Measurements from ENCODE around the gene GRK5. TPM values are rescaled to one million over a fixed set of nuclear protein-coding genes. Genes with fewer than 3 reads are reported as not detected.
A peak's percentile ranks its signal among the peaks of the same experiment; 100 is the strongest.

Gene GRK5
- total and polyA plus RNA-seq, 12 donors: 9.3 to 96.4 (median 21.5) TPM

DNA sequence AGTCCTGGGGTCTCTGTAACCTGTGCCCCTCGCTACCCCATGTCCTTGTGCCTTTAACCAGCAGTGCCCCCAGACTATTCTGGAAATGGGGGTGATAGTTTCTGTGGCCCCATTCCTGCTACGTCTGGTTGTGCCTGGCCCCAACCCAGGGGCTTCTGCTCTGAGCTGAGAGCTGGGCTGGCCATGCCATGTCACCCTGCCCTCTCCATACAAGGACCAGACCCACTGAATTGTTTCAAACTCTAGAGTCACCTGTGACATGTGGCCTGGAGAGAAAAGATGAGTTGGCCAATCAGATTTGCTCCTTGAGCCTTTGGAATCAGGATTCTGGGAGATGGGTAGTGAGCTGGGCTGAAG, 108.6 kb downstream of the GRK5 start:
- peak overlapping the region; percentile 29 to 95 (median 76) for H3K27ac ChIP-seq
- intact Hi-C loops (cut with DNase I): no loop called here

DNA sequence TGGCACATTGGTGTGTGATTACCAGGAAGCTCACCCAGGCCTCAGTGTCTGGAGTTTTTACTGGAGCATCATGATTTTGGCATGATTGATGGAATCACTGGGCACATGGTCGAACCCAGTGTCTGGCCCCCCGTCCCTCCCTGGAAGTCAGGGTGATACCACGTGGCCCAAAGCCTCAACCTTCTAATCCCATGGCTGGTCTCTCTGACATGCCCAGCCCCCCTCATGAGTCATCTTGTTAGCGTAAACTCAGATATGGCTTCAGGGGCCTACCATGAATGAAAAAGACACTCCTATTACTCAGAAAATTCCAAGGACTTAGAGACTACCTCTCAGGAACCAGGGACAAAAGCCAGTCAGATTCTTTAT, 109.3 kb downstream of the GRK5 start:
- Histone ChIP-seq H3K36me3 (replicated peaks in 1 of 2) (no peaks in the 10 kb centered on the region), H3K27ac (peak overlapping the region in 3 of 5 donors; percentile 76 to 95 (median 92)), H3K9me3 (replicated peaks in 1 of 3) (no peaks in the 10 kb centered on the region), H3K4me1 (replicated peaks in 1 of 2) (peaks cover 17 to 32% of the 10 kb centered on the region in 2 donors), H3K4me3 (no peak overlapping the region), H3K27me3 (no peaks in the 10 kb centered on the region)
- 43 to 64% (median 49%) methylated on average over 3 to 4 of the region's 4 CpGs for WGBS, 4 donors
- intact Hi-C loops (cut with DNase I): no loop called here
- DNase-seq: peak; percentile 49 to 84 (median 66)
- TF ChIP-seq, protein P1, sequence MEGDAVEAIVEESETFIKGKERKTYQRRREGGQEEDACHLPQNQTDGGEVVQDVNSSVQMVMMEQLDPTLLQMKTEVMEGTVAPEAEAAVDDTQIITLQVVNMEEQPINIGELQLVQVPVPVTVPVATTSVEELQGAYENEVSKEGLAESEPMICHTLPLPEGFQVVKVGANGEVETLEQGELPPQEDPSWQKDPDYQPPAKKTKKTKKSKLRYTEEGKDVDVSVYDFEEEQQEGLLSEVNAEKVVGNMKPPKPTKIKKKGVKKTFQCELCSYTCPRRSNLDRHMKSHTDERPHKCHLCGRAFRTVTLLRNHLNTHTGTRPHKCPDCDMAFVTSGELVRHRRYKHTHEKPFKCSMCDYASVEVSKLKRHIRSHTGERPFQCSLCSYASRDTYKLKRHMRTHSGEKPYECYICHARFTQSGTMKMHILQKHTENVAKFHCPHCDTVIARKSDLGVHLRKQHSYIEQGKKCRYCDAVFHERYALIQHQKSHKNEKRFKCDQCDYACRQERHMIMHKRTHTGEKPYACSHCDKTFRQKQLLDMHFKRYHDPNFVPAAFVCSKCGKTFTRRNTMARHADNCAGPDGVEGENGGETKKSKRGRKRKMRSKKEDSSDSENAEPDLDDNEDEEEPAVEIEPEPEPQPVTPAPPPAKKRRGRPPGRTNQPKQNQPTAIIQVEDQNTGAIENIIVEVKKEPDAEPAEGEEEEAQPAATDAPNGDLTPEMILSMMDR (IDR thresholded peaks at IDR 0.05): no peak
- TF ChIP-seq POLR2A (IDR thresholded peaks at IDR 0.05): no peak

More for the DNA sequence above, 108.6 kb downstream of the GRK5 start:
- no peak for TF ChIP-seq POLR2A (IDR thresholded peaks at IDR 0.05)
- TF ChIP-seq, protein P1 (IDR thresholded peaks at IDR 0.05): no peak
- H3K4me1 ChIP-seq (replicated peaks in 1 of 2): peaks cover 17 to 32% of the 10 kb centered on the region in 2 donors
- H3K27me3 ChIP-seq: no peaks in the 10 kb centered on the region
- no peaks in the 10 kb centered on the region for H3K9me3 ChIP-seq (replicated peaks in 1 of 3)
- DNase-seq: no peak
- no peak overlapping the region for H3K4me3 ChIP-seq
- WGBS, 4 donors: 94 to 100% (median 98%) methylated on average over 2 of the region's 2 CpGs
- H3K36me3 ChIP-seq (replicated peaks in 1 of 2): no peaks in the 10 kb centered on the region

DNA sequence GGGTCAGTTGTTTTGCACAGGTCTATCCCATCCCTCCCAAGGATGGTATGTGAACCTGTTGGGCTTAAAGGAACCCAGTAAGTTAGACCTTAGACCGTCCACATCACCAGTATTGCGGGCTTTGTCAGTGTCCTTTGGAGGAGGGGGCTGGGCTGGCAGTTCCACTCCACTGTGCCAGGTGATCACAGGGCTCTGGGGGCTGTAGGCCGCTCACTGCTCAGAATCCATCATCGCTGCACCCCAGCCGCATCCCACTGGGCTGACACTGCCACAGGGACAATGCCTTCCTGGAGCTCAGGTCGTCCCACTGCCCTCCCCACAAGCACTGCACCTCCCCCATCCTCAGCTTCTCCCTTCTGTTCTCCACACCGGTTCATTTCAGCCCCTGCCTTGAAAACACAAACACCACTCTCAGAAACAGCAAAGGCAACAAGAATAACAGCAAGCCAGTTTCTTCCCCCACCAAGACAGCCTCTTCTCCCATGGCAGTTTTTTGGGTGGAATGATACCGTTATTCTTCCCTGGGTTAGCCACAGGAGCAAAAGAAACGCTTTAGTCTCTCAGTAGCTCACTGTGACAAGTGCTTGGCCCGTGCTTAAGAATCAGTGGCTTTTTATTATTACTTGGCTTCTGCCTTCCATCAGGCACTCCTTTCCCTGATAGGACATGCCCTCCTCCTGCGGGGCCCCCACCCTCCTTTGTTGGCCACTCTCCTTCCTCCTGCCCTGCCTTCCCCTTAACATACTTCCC, 111.2 kb downstream of the GRK5 start:
- no peak for TF ChIP-seq POLR2A (IDR thresholded peaks at IDR 0.05)
- TF ChIP-seq, protein P1 (IDR thresholded peaks at IDR 0.05): no peak
- no peak for DNase-seq
- no peaks in the 10 kb centered on the region for H3K27me3 ChIP-seq
- H3K4me3 ChIP-seq: no peak overlapping the region
- 66 to 80% (median 74%) methylated on average over 8 to 11 of the region's 11 CpGs for WGBS, 4 donors
- intact Hi-C loops (cut with DNase I): no loop called here
- no peaks in the 10 kb centered on the region for H3K36me3 ChIP-seq (replicated peaks in 1 of 2)
- H3K4me1 ChIP-seq (replicated peaks in 1 of 2): peaks cover 17 to 32% of the 10 kb centered on the region in 2 donors
- H3K27ac ChIP-seq: no peak overlapping the region
- H3K9me3 ChIP-seq (replicated peaks in 1 of 3): no peaks in the 10 kb centered on the region

DNA sequence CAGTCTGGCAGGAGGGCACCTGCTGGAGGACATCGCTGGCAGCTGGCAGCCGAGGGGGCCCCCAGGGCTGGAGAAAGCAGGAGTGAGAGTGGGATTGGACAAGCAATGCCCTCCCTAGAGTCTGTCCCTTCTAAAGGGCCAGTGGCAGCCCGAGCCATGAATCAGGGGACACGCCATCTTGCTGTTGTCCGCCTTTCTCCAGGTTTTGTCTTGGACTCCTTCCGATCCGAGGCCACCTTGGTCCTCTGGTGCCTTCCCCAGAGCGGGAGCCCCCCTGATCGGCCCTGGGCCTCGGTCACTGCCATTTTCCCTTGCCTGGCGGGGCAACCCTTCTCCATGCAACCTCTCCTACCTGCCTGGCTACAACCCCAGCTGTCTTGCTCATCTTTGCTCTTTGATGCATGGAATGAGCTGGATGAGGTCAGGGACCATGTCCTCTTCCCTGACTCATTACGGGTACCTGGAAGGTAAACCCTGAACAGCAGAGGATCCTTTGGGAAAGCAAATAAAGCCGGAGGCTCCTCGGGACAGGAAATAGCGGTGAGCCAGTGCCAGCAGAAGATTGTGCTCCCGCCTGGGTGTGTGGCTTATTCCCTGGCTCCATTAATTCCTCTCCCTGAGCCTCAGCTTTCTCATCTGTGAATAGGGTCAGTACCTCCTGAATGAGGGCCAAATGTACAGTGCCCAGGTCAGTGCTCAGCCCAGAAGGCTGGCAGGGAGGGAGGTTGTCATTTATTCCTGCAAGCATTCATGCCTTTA, 112.0 kb downstream of the GRK5 start:
- H3K4me1 ChIP-seq (replicated peaks in 1 of 2): peaks cover 17 to 32% of the 10 kb centered on the region in 2 donors
- H3K27ac ChIP-seq: no peak overlapping the region
- H3K27me3 ChIP-seq: no peaks in the 10 kb centered on the region
- no peaks in the 10 kb centered on the region for H3K9me3 ChIP-seq (replicated peaks in 1 of 3)
- intact Hi-C loops (cut with DNase I): no loop called here
- no peak for TF ChIP-seq POLR2A (IDR thresholded peaks at IDR 0.05)
- TF ChIP-seq, protein P1 (IDR thresholded peaks at IDR 0.05): no peak
- H3K4me3 ChIP-seq: no peak overlapping the region
- WGBS, 4 donors: 79 to 88% (median 80%) methylated on average over 11 to 16 of the region's 16 CpGs
- no peaks in the 10 kb centered on the region for H3K36me3 ChIP-seq (replicated peaks in 1 of 2)
- DNase-seq: no peak
